ENCODE results near the gene FOLR3.

DNA sequence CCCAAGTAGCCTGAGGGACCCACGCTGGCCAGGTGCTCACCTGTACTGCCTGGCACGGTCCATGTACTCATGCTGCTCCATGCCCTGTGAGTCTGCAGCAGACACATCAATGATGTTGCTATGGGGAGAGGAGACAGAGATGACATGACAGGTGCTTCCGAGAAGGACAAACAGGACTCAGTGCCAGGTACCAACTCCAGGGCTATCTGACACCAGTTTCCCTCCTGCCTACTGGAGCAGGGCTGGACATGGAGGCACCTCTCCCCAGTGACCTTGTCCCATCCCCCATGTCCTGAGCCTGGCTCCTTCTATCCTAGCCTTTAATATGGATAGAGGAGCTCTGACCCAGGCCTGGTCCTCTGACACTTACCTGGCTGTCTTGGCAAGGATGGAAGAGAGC, 36.8 kb upstream of the FOLR3 start:
- TF ChIP-seq TAF1 (IDR thresholded peaks at IDR 0.05; ENCODE audit: low read depth, low read length) (no peak), POLR2A (IDR thresholded peaks at IDR 0.05; ENCODE audit: low read depth, low read length) (no peak), PAX5 (IDR thresholded peaks at IDR 0.05; ENCODE audit: insufficient read depth, low read length, severe bottlenecking) (no peak), POLR2AphosphoS5 (IDR thresholded peaks at IDR 0.05; ENCODE audit: low read depth, low read length) (no peak), SPI1 (IDR thresholded peaks at IDR 0.05; ENCODE audit: low read depth, low read length) (no peak)

Measured in GM12891 (cell line).